HepG2 (cell line): ENCODE data around the gene ZNF544. TPM values are rescaled to one million over a fixed set of nuclear protein-coding genes. Genes with fewer than 3 reads are reported as not detected.
"Not testable (repeated sequence)": the region's sequence is repeated elsewhere in the genome, so short reads cannot be mapped to it uniquely, and the experiment has no call there.

Experiments
- ATAC-seq: fragments of 200-7000 bp; cut with Tn5 transposase; 3 replicates; pipeline ENCODE4 v1.9.1; 2020; ENCODE audit warnings: mild to moderate bottlenecking, moderate library complexity
- BruUV-seq: library from RNA; stranded (reverse); fragments of 400-500 nt; replicated peaks from 2 replicates; lab custom pipeline; 2021; lab: Mats Ljungman, UMichigan
- CTCF ChIA-PET: fragments of 300-600 bp; formaldehyde crosslinking; extraction: SDS; loops from one replicate; lab custom pipeline; 2021; ENCODE audit warnings: low total read pairs, inconsistent platforms, low intra/inter-chr PET ratio; lab: Yijun Ruan, JAX
- POLR2A ChIA-PET: fragments of 350-600 bp; sonication (Branson Sonifier 250); formaldehyde crosslinking; loops from one replicate; lab custom pipeline; 2020; ENCODE audit warnings: antibody characterized with exemption, inconsistent platforms; lab: Yijun Ruan, JAX
- DNase-seq: peaks from one replicate; pipeline ENCODE4 v3.0.0-alpha.2; 2015; ENCODE audit warnings: low spot score
- FAIRE-seq: peaks from 3 replicates; lab custom pipeline; 2011; peaks lifted over from hg19 to GRCh38; lab: Jason Lieb, UNC
- H2AFZ ChIP-seq: one replicate; pipeline ENCODE4 v1.6.1; 2011; ENCODE audit warnings: low read length, inconsistent platforms
- H3K27ac ChIP-seq: fragments of 300-600 bp; 3 replicates; pipeline ENCODE4 v1.8.0; 2011; ENCODE audit warnings: mixed run types, mild to moderate bottlenecking, mixed read lengths, low read length, inconsistent platforms; ENCODE audit not compliant: insufficient read depth; ENCODE audit errors: extremely low read length
- H3K27me3 ChIP-seq, 2 experiments: fragments of 200-600 bp in 1 of 2; 2 replicates in 1 of 2; 3 replicates in 1 of 2; pipeline versions ENCODE4 v1.6.0 to v1.8.0; 2011; ENCODE audit warnings: low read length in 2 of 2, mild to moderate bottlenecking in 2 of 2, moderate library complexity in 2 of 2, inconsistent platforms in 1 of 2; ENCODE audit not compliant: insufficient read depth in 2 of 2, control insufficient read depth in 1 of 2
- H3K36me3 ChIP-seq, 2 experiments: fragments of 200-600 bp in 1 of 2; replicated peaks in 1 of 2; 2 replicates in 1 of 2; 3 replicates in 1 of 2; pipeline versions ENCODE4 v1.5.1 to v1.8.0; 2011; ENCODE audit warnings: low read length in 2 of 2, inconsistent platforms in 1 of 2; ENCODE audit not compliant: insufficient read depth in 2 of 2, control insufficient read depth in 1 of 2
- H3K4me1 ChIP-seq: 2 replicates; pipeline ENCODE4 v1.5.1; 2012; ENCODE audit warnings: low read length, inconsistent platforms; ENCODE audit not compliant: insufficient read depth
- H3K4me2 ChIP-seq: 2 replicates; pipeline ENCODE4 v1.6.0; 2011; ENCODE audit warnings: low read depth, low read length, inconsistent platforms
- H3K4me3 ChIP-seq, 3 experiments: fragments of 200-600 bp in 1 of 3; sonication (generic), shearing (Covaris generic) in 1 of 3; replicated peaks in 1 of 3; 2 replicates each; pipeline ENCODE4 v1.5.1; 2011 to 2016; ENCODE audit warnings: low read length in 3 of 3, inconsistent platforms in 2 of 3, low read depth in 2 of 3, mild to moderate bottlenecking in 2 of 3, control low read depth in 1 of 3, mixed read lengths in 1 of 3; ENCODE audit not compliant: insufficient read depth in 1 of 3
- H3K79me2 ChIP-seq: one replicate; pipeline ENCODE4 v1.6.1; 2011; ENCODE audit warnings: low read length, inconsistent platforms; ENCODE audit not compliant: insufficient read depth
- H3K9ac ChIP-seq: 2 replicates; pipeline ENCODE4 v1.6.0; 2011; ENCODE audit warnings: mild to moderate bottlenecking, low read depth, low read length, inconsistent platforms; ENCODE audit not compliant: insufficient read depth
- H3K9me3 ChIP-seq: 2 replicates; pipeline ENCODE4 v1.5.1; 2012; ENCODE audit warnings: mild to moderate bottlenecking, low read length
- H4K20me1 ChIP-seq: 2 replicates; pipeline ENCODE4 v1.6.0; 2011; ENCODE audit warnings: inconsistent platforms, mild to moderate bottlenecking, low read length, moderate library complexity; ENCODE audit not compliant: insufficient read depth
- GZF1 ChIP-seq: sonication (generic); formaldehyde crosslinking; IDR thresholded peaks from 2 replicates; pipeline ENCODE4 v1.5.1; 2020; ENCODE audit warnings: mild to moderate bottlenecking, missing genetic modification reagents
- HNF4G ChIP-seq, 2 experiments: sonication (generic) in 1 of 2; formaldehyde crosslinking in 1 of 2; IDR thresholded peaks; 2 replicates each; pipeline versions ENCODE4 v1.4.0 to v1.6.1; 2011 to 2020; ENCODE audit warnings: borderline replicate concordance in 2 of 2, low read depth in 2 of 2, mild to moderate bottlenecking in 2 of 2, low read length in 1 of 2, missing genetic modification reagents in 1 of 2, moderate library complexity in 1 of 2
- KLF16 ChIP-seq, 2 experiments: sonication (generic) in 1 of 2; formaldehyde crosslinking in 1 of 2; IDR thresholded peaks; 2 replicates each; pipeline versions ENCODE4 v1.6.1 to v1.8.0; 2016 to 2023; ENCODE audit warnings: missing genetic modification reagents in 2 of 2, missing compliant biosample characterization in 1 of 2
- PHF8 ChIP-seq: sonication (generic); formaldehyde crosslinking; IDR thresholded peaks from 2 replicates; pipeline ENCODE4 v1.5.0; 2020; ENCODE audit warnings: missing genetic modification reagents
- POLR2A ChIP-seq, 2 experiments: IDR thresholded peaks; 2 replicates each; pipeline ENCODE4 v1.6.1; 2011; ENCODE audit warnings: low read depth in 2 of 2, low read length in 2 of 2, mild to moderate bottlenecking in 1 of 2, moderate library complexity in 1 of 2; ENCODE audit not compliant: insufficient read depth in 1 of 2
- RNF219 ChIP-seq: sonication (generic); formaldehyde crosslinking; IDR thresholded peaks from 2 replicates; pipeline ENCODE4 v1.5.0; 2020; ENCODE audit warnings: mild to moderate bottlenecking, missing genetic modification reagents
- SETDB1 ChIP-seq: sonication (generic); formaldehyde crosslinking; IDR thresholded peaks from 2 replicates; pipeline ENCODE4 v1.5.1; 2020; ENCODE audit warnings: missing genetic modification reagents, mild to moderate bottlenecking, borderline replicate concordance
- SIN3B ChIP-seq: fragments of 150-350 bp; IDR thresholded peaks from 2 replicates; pipeline ENCODE4 v1.6.1; 2014; ENCODE audit warnings: low read length
- ZBTB26 ChIP-seq: IDR thresholded peaks from 2 replicates; pipeline ENCODE4 v1.6.1; 2016; ENCODE audit warnings: missing compliant biosample characterization, missing genetic modification reagents, borderline replicate concordance
- ZNF30 ChIP-seq: sonication (generic); formaldehyde crosslinking; IDR thresholded peaks from 2 replicates; pipeline ENCODE4 v1.5.0; 2020; ENCODE audit warnings: mild to moderate bottlenecking, missing genetic modification reagents
- ZNF326 ChIP-seq: sonication (generic); formaldehyde crosslinking; IDR thresholded peaks from 2 replicates; pipeline ENCODE4 v1.4.0; 2020; ENCODE audit warnings: missing genetic modification reagents, borderline replicate concordance
- ZNF543 ChIP-seq: sonication (generic); formaldehyde crosslinking; IDR thresholded peaks from 2 replicates; pipeline ENCODE4 v1.4.0; 2020; ENCODE audit warnings: mild to moderate bottlenecking, missing genetic modification reagents
- ZNF850 ChIP-seq: sonication (generic); formaldehyde crosslinking; conservative IDR thresholded peaks from 2 replicates; pipeline ENCODE4 v1.9.0; 2021; ENCODE audit warnings: mild to moderate bottlenecking, missing genetic modification reagents
- WGBS: methylation state at CpG from one replicate; pipeline ENCODE4 v1.1.6; 2017; ENCODE audit warnings: low lambda C conversion rate; 5-methylcytosine and 5-hydroxymethylcytosine counted together
- in situ Hi-C: cut with HindIII; loops from 2 replicates; pipeline ENCODE4 v1.10.0; 2017; ENCODE audit warnings: low pct_unique_long_range_greater_than_20kb; ENCODE audit not compliant: extremely low pct_ligation_motif_present
- intact Hi-C: fragments of 100-400 bp; cut with micrococcal nuclease; formaldehyde crosslinking; loops from one replicate; pipeline ENCODE4 v1.10.0; 2022; ENCODE audit not compliant: unreplicated experiment
- polyA plus RNA-seq, 8 experiments: library from polyadenylated mRNA; depleted of rRNA in 3 of 8; stranded (reverse) in 7 of 8; unstranded in 1 of 8; fragments of >200 nt; fragmentation: Illumina TruSeq in 4 of 8; extraction: Trizol in 4 of 8; gene quantifications; 2 replicates each; pipeline versions ENCODE4 v1.2.1 to v1.2.3, GENCODE V29; 2011 to 2016; ENCODE audit warnings: low read depth in 4 of 8, missing spikeins in 1 of 8, mixed read lengths in 1 of 8; ENCODE audit not compliant: insufficient read depth in 1 of 8
- total RNA-seq, 5 experiments: library from RNA; depleted of rRNA; stranded (reverse); fragments of >200 nt; fragmentation: Illumina TruSeq; extraction: Trizol; gene quantifications; 2 replicates each; pipeline ENCODE4 v1.2.3, GENCODE V29; 2016; ENCODE audit warnings: low read depth in 1 of 5
- TF ChIP-seq, protein P1 (sequence below): sonication (generic); formaldehyde crosslinking; IDR thresholded peaks from 2 replicates; pipeline ENCODE4 v1.4.0; 2020; ENCODE audit warnings: mild to moderate bottlenecking, missing genetic modification reagents

Gene ZNF544
- total and polyA plus RNA-seq, 2 of the 13 experiments (the other 11 are each of a cell fraction or from before 2014, with no cell fraction given), result 13.1 to 17.0 TPM

- H3K9me3 ChIP-seq, result peaks cover 93% of the 10 kb centered on the region
- H3K27ac ChIP-seq, H3K27me3 ChIP-seq, POLR2A ChIA-PET, FAIRE-seq, in situ Hi-C loops, intact Hi-C loops, H2AFZ ChIP-seq, BruUV-seq, H3K4me3 ChIP-seq, ATAC-seq, H3K4me1 ChIP-seq, H3K4me2 ChIP-seq, DNase-seq, H3K9ac ChIP-seq, CTCF ChIA-PET, H3K79me2 ChIP-seq, H4K20me1 ChIP-seq: not testable (repeated sequence)
- H3K36me3 ChIP-seq, result peaks cover 16 to 74% of the 10 kb centered on the region in 2 experiments
- 49% methylated on average over 3 of the region's 4 CpGs for WGBS
Measured at GRCh38 chr19:58258259-58258658, 29.5 kb downstream of the ZNF544 start.

DNA sequence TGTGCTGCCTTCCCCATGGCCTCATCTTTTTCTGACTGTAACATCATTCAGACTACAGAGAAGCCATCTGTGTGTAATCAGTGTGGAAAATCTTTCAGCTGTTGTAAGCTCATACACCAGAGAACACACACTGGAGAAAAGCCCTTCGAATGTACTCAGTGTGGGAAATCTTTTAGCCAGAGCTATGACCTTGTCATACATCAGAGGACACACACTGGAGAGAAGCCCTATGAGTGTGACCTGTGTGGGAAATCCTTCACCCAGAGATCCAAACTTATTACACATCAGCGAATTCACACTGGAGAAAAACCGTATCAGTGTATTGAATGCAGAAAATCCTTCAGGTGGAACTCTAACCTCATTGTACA, 32.9 kb downstream of the ZNF544 start:
- H3K4me3 ChIP-seq, result no peak overlapping the region
- no peak overlapping the region for H2AFZ ChIP-seq
- intact Hi-C loops, result no loop called here
- no peaks in the 10 kb centered on the region for H4K20me1 ChIP-seq
- DNase-seq (no peak), FAIRE-seq (no peak), ATAC-seq (no peak)
- 85% methylated on average over 3 of the region's 3 CpGs for WGBS
- no TSS peak for BruUV-seq
- ChIA-PET CTCF (no interaction called here), POLR2A (no interaction called here)
- no peaks in the 10 kb centered on the region for H3K79me2 ChIP-seq
- no peak overlapping the region for H3K9ac ChIP-seq
- H3K27ac ChIP-seq, result no peak overlapping the region
- no peaks in the 10 kb centered on the region for H3K4me1 ChIP-seq
- no peaks in the 10 kb centered on the region for H3K27me3 ChIP-seq
- H3K4me2 ChIP-seq, result no peak overlapping the region
- peaks cover 10 to 53% of the 10 kb centered on the region in 2 experiments for H3K36me3 ChIP-seq
- in situ Hi-C loops, result loop anchor here (10.0 kb wide), 1 partner anchor 67 kb away; no protein-coding TSS in a partner anchor
- peaks cover 97% of the 10 kb centered on the region for H3K9me3 ChIP-seq
- TF ChIP-seq ZNF30 (CRISPR knock-in tag), result no peak
- TF ChIP-seq, protein P1, sequence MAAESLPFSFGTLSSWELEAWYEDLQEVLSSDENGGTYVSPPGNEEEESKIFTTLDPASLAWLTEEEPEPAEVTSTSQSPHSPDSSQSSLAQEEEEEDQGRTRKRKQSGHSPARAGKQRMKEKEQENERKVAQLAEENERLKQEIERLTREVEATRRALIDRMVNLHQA (CRISPR knock-in tag), result no peak
- no peak for TF ChIP-seq GZF1 (CRISPR knock-in tag)
- no peak for TF ChIP-seq ZNF543 (CRISPR knock-in tag)
- TF ChIP-seq KLF16 (CRISPR knock-in tag; IDR thresholded peaks at IDR 0.05), result no peak
- TF ChIP-seq SETDB1 (CRISPR knock-in tag), result no peak
- no peak for TF ChIP-seq SIN3B
- TF ChIP-seq RNF219 (CRISPR knock-in tag), result no peak
- TF ChIP-seq ZBTB26 (CRISPR knock-in tag), result no peak
- no peak for TF ChIP-seq ZNF850 (CRISPR knock-in tag)
- no peak for TF ChIP-seq PHF8 (CRISPR knock-in tag)
- TF ChIP-seq ZNF326, result no peak
- no peak for TF ChIP-seq POLR2A (IDR thresholded peaks at IDR 0.05; ENCODE audit: insufficient read depth in 1 of 2, low read depth in 2 of 2, low read length in 2 of 2)
- TF ChIP-seq HNF4G (IDR thresholded peaks at IDR 0.05; ENCODE audit: borderline replicate concordance, low read depth, low read length), result no peak
- no peak for TF ChIP-seq HNF4G (CRISPR knock-in tag; IDR thresholded peaks at IDR 0.05; ENCODE audit: borderline replicate concordance, low read depth)
